ENCODE data around the gene PFDN2.

DNA sequence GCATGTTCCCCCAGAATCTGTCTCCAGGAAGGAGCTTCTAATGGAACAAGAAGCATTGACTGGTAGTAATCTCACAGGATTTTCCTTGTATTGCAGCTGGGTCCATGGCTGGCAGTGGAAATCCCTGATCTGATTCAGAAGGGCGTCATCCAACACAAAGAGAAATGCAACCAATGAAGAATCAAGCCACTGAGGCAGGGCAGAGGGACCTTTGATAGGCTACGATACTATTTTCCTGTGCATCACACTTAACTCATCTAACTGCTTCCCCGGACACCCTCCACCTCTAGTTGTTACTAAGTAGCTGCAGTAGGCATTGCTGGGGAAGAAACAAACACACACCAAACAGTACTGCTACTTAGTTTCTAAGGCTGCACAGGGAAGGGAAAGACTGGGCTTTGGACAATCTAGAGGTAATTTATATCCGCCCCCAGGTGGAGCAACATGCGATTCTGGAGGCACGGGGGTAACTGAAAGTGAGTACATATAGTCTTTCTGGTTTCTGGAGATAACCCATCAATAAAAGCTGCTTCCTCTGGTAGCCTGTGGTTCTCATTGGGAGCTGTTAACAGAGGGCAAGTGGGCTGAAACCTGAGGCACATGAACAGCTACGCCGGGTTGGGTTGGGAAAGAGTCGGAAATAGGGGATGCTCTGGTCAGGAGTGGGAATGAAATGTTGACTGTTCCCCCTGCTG is 40.6 kb upstream of the PFDN2 start:
- TF ChIP-seq, protein P1, sequence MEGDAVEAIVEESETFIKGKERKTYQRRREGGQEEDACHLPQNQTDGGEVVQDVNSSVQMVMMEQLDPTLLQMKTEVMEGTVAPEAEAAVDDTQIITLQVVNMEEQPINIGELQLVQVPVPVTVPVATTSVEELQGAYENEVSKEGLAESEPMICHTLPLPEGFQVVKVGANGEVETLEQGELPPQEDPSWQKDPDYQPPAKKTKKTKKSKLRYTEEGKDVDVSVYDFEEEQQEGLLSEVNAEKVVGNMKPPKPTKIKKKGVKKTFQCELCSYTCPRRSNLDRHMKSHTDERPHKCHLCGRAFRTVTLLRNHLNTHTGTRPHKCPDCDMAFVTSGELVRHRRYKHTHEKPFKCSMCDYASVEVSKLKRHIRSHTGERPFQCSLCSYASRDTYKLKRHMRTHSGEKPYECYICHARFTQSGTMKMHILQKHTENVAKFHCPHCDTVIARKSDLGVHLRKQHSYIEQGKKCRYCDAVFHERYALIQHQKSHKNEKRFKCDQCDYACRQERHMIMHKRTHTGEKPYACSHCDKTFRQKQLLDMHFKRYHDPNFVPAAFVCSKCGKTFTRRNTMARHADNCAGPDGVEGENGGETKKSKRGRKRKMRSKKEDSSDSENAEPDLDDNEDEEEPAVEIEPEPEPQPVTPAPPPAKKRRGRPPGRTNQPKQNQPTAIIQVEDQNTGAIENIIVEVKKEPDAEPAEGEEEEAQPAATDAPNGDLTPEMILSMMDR (IDR thresholded peaks at IDR 0.05), result no peak
- TF ChIP-seq POLR2AphosphoS5 (IDR thresholded peaks at IDR 0.05) (no peak), POLR2A (IDR thresholded peaks at IDR 0.05) (no peak)
